H1 (cell line): ENCODE data around the gene SMTN. TPM values are rescaled to one million over a fixed set of nuclear protein-coding genes. Genes with fewer than 3 reads are reported as not detected.

Experiments used
- CHD2 ChIP-seq: IDR thresholded peaks from 2 replicates; pipeline ENCODE4 v1.6.1; 2012; ENCODE audit warnings: low read length, improper control_type of control experiment
- EP300 ChIP-seq, 2 experiments: IDR thresholded peaks; 1 replicate in 1 of 2; 2 replicates in 1 of 2; pipeline ENCODE4 v1.6.1; 2011 to 2012; ENCODE audit warnings: low read depth in 2 of 2, low read length in 2 of 2, mild to moderate bottlenecking in 2 of 2, borderline replicate concordance in 1 of 2, inconsistent platforms in 1 of 2, moderate library complexity in 1 of 2
- GABPA ChIP-seq: IDR thresholded peaks from 2 replicates; pipeline ENCODE4 v1.6.1; 2011; ENCODE audit warnings: mild to moderate bottlenecking, low read length, moderate library complexity, borderline replicate concordance; ENCODE audit not compliant: insufficient read depth
- SP1 ChIP-seq: IDR thresholded peaks from 2 replicates; pipeline ENCODE4 v1.6.1; 2011; ENCODE audit warnings: low read depth, low read length
- SP4 ChIP-seq: IDR thresholded peaks from 2 replicates; pipeline ENCODE4 v1.6.1; 2012; ENCODE audit warnings: low read length, inconsistent platforms
- TAF1 ChIP-seq: IDR thresholded peaks from 2 replicates; pipeline ENCODE4 v1.6.1; 2011; ENCODE audit warnings: mild to moderate bottlenecking, low read depth, low read length
- polyA plus RNA-seq, 7 experiments: library from polyadenylated mRNA; depleted of rRNA in 3 of 7; stranded (reverse) in 5 of 7; unstranded in 2 of 7; fragments of >200 nt in 5 of 7; fragments of 200-250 nt in 2 of 7; gene quantifications; 1 replicate in 5 of 7; 2 replicates in 1 of 7; 4 replicates in 1 of 7; pipeline versions ENCODE4 v1.2.1 to v1.2.3, GENCODE V29; 2011 to 2013; ENCODE audit warnings: missing spikeins in 2 of 7, mixed read lengths in 2 of 7
- total RNA-seq: library from RNA; stranded (reverse); fragmentation: NEBNext Ultra II Directional; extraction: Animal tissue kit (Norgen Biotek cat#: 25700); gene quantifications from 2 replicates; pipeline ENCODE4 v1.2.1, GENCODE V29; 2021
- TF ChIP-seq, protein P1 (sequence below): IDR thresholded peaks from 2 replicates; pipeline ENCODE4 v1.6.1; 2012; ENCODE audit warnings: inconsistent platforms

Gene SMTN
- total and polyA plus RNA-seq, 2 of the 8 experiments (the other 6 are each of a cell fraction or from before 2014, with no cell fraction given), result 12.3 to 20.8 TPM

- TF ChIP-seq CHD2, result no peak
- TF ChIP-seq TAF1, result no peak
- TF ChIP-seq SP1, result no peak
- TF ChIP-seq SP4, result no peak
- TF ChIP-seq EP300 (IDR thresholded peaks at IDR 0.05; ENCODE audit: borderline replicate concordance in 1 of 2, low read depth in 2 of 2, low read length in 2 of 2), result no peak
- TF ChIP-seq, protein P1, sequence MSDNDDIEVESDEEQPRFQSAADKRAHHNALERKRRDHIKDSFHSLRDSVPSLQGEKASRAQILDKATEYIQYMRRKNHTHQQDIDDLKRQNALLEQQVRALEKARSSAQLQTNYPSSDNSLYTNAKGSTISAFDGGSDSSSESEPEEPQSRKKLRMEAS, result 0 out of 2 replicates have a peak, but pooled peaks have one; percentile 0
- TF ChIP-seq GABPA, result no peak
Observed at GRCh38 chr22:31080164-31080847, 812 bp upstream of the SMTN start (continued).
